Vagina (tissue), 2 donors: ENCODE data around the gene DNAJC22. TPM values are rescaled to one million over a fixed set of nuclear protein-coding genes. Genes with fewer than 3 reads are reported as not detected.

Source experiments
- DNase-seq, 2 donors: peaks; one replicate each; pipeline ENCODE4 v3.0.0-alpha.2; 2017; ENCODE audit errors: extremely low spot score in 2 of 2
- H3K27ac ChIP-seq: fragments of 200-600 bp; sonication (generic); one replicate; pipeline ENCODE4 v1.5.1; 2019
- H3K27me3 ChIP-seq: fragments of 200-600 bp; sonication (generic); one replicate; pipeline ENCODE4 v1.5.1; 2019
- H3K36me3 ChIP-seq, 2 donors: fragments of 200-600 bp; sonication (generic); one replicate each; pipeline ENCODE4 v1.5.1; 2017 to 2019
- H3K4me1 ChIP-seq: fragments of 200-600 bp; sonication (generic); one replicate; pipeline ENCODE4 v1.5.1; 2019
- H3K4me3 ChIP-seq, 2 donors: fragments of 200-600 bp; sonication (generic); 1 replicate in 1 of 2; 2 replicates in 1 of 2; pipeline ENCODE4 v1.5.1; 2016 to 2019
- H3K9me3 ChIP-seq: fragments of 200-600 bp; sonication (generic); one replicate; pipeline ENCODE4 v1.5.1; 2019
- CTCF ChIP-seq, 3 experiments: fragments of 450-650 bp in 2 of 3; fragments of 200-600 bp in 1 of 3; sonication (generic) in 1 of 3; IDR thresholded peaks; one replicate each; pipeline ENCODE4 v1.5.1; 2017 to 2019; ENCODE audit warnings: antibody characterized with exemption in 3 of 3, mild to moderate bottlenecking in 2 of 3, moderate library complexity in 2 of 3
- POLR2A ChIP-seq, 2 donors: fragments of 450-650 bp; IDR thresholded peaks; one replicate each; pipeline ENCODE4 v1.6.1; 2017; ENCODE audit warnings: antibody characterized with exemption in 2 of 2, mild to moderate bottlenecking in 2 of 2, moderate library complexity in 2 of 2
- POLR2AphosphoS5 ChIP-seq, 2 donors: sonication (generic); formaldehyde crosslinking; IDR thresholded peaks; one replicate each; pipeline ENCODE4 v1.9.0; 2017; ENCODE audit warnings: antibody characterized with exemption in 2 of 2, mild to moderate bottlenecking in 2 of 2, low read depth in 1 of 2; ENCODE audit not compliant: insufficient read depth in 1 of 2
- intact Hi-C: fragments of 100-400 bp; cut with DNase I; formaldehyde crosslinking; loops from one replicate; pipeline ENCODE4 v1.15.1; 2023
- total RNA-seq: library from RNA; depleted of rRNA; stranded (reverse); fragments of >200 nt; gene quantifications from one replicate; pipeline ENCODE4 v1.2.3, GENCODE V29; 2016

DNAJC22 gene
- total RNA-seq, result 3.7 TPM

- peak within 1 kb of the TSS; percentile 40 to 43 for H3K4me3 ChIP-seq
- TF ChIP-seq CTCF (IDR thresholded peaks at IDR 0.05) (no peak), POLR2AphosphoS5 (IDR thresholded peaks at IDR 0.05; ENCODE audit: insufficient read depth in 1 of 2, low read depth in 1 of 2) (no peak), POLR2A (IDR thresholded peaks at IDR 0.05) (no peak)
- peaks cover 19% of the 10 kb centered on the region for H3K27me3 ChIP-seq
- no peak within 1 kb of the TSS for H3K27ac ChIP-seq
- intact Hi-C loops, result no loop called here
- H3K36me3 ChIP-seq, result no peaks in the 10 kb centered on the region
- no peaks in the 10 kb centered on the region for H3K9me3 ChIP-seq
- peaks cover 59% of the 10 kb centered on the region for H3K4me1 ChIP-seq
- no peak for DNase-seq
Observed at GRCh38 chr12:49346659-49347310, at the start of gene DNAJC22. Gene DNAJC22, plus strand, starts transcription at chr12:49346888. Its CDS starts 1,985 bp downstream, at chr12:49348873.

- H3K4me1 ChIP-seq, result peaks cover 39% of the 10 kb centered on the region
- no peak overlapping the region for H3K27ac ChIP-seq
- intact Hi-C loops, result no loop called here
- TF ChIP-seq CTCF (IDR thresholded peaks at IDR 0.05) (no peak), POLR2A (IDR thresholded peaks at IDR 0.05) (no peak), POLR2AphosphoS5 (IDR thresholded peaks at IDR 0.05; ENCODE audit: insufficient read depth in 1 of 2, low read depth in 1 of 2) (no peak)
- H3K27me3 ChIP-seq, result peaks cover 13% of the 10 kb centered on the region
- DNase-seq, result no peak
- no peaks in the 10 kb centered on the region for H3K9me3 ChIP-seq
- peak overlapping the region in 1 of 2 donors; percentile 36 for H3K4me3 ChIP-seq
- no peaks in the 10 kb centered on the region for H3K36me3 ChIP-seq
Observed at GRCh38 chr12:49297695-49298060, 49.0 kb upstream of the DNAJC22 start.

- H3K4me3 ChIP-seq, result no peak overlapping the region
- H3K4me1 ChIP-seq, result peaks cover 34% of the 10 kb centered on the region
- H3K9me3 ChIP-seq, result no peaks in the 10 kb centered on the region
- H3K27ac ChIP-seq, result no peak overlapping the region
- DNase-seq, result no peak
- TF ChIP-seq CTCF (IDR thresholded peaks at IDR 0.05) (no peak), POLR2A (IDR thresholded peaks at IDR 0.05) (no peak), POLR2AphosphoS5 (IDR thresholded peaks at IDR 0.05; ENCODE audit: insufficient read depth in 1 of 2, low read depth in 1 of 2) (no peak)
- intact Hi-C loops, result no loop called here
- H3K36me3 ChIP-seq, result no peaks in the 10 kb centered on the region
- H3K27me3 ChIP-seq, result peaks cover 13% of the 10 kb centered on the region
Observed at GRCh38 chr12:49298160-49298559, 48.5 kb upstream of the DNAJC22 start.

GRCh38 chr12:49301760-49302159, 44.9 kb upstream of the DNAJC22 start:
- H3K27me3 ChIP-seq, result peaks cover 9% of the 10 kb centered on the region
- TF ChIP-seq POLR2AphosphoS5 (IDR thresholded peaks at IDR 0.05; ENCODE audit: insufficient read depth in 1 of 2, low read depth in 1 of 2) (no peak), POLR2A (IDR thresholded peaks at IDR 0.05) (no peak), CTCF (IDR thresholded peaks at IDR 0.05) (no peak)
- no peaks in the 10 kb centered on the region for H3K36me3 ChIP-seq
- H3K27ac ChIP-seq, result no peak overlapping the region
- peaks cover 11% of the 10 kb centered on the region for H3K4me1 ChIP-seq
- H3K4me3 ChIP-seq, result no peak overlapping the region
- intact Hi-C loops, result no loop called here
- H3K9me3 ChIP-seq, result no peaks in the 10 kb centered on the region
- no peak for DNase-seq

- Histone ChIP-seq H3K27ac (no peak overlapping the region), H3K4me1 (no peaks in the 10 kb centered on the region), H3K27me3 (no peaks in the 10 kb centered on the region), H3K4me3 (no peak overlapping the region), H3K36me3 (no peaks in the 10 kb centered on the region), H3K9me3 (no peaks in the 10 kb centered on the region)
- DNase-seq, result no peak
- intact Hi-C loops, result no loop called here
- TF ChIP-seq CTCF (IDR thresholded peaks at IDR 0.05) (no peak), POLR2A (IDR thresholded peaks at IDR 0.05) (no peak), POLR2AphosphoS5 (IDR thresholded peaks at IDR 0.05; ENCODE audit: insufficient read depth in 1 of 2, low read depth in 1 of 2) (no peak)
Observed at GRCh38 chr12:49304161-49304560, 42.5 kb upstream of the DNAJC22 start.
